ENCODE measurements around the gene IL20.

The IL20 gene

DNA sequence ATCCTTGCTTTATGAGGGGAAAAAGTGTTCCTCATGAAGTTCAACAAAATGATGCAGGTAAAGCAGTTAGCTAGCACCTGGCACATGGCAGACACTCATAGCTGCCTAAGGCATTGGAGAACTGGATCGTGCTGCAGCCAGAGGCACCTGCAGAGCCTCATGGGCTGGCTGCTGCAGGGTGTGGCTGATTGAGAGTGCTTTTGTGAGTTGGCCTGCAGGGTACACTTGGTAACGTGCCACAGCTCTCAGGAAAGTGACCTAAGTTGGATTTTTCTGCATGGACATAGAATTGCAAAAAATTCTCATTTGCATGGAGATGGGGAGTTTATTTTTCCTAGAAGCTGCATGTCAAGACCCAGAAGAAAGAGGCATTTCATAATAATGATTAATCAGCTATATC is 31.6 kb upstream of the IL20 start:
- no peak overlapping the region for H3K4me3 ChIP-seq (ENCODE audit: low read length)
- no peak for TF ChIP-seq CTCF (conservative IDR thresholded peaks at IDR 0.05; ENCODE audit: low read depth, low read length)
- DNase-seq (ENCODE audit: low read depth) = no peak

DNA sequence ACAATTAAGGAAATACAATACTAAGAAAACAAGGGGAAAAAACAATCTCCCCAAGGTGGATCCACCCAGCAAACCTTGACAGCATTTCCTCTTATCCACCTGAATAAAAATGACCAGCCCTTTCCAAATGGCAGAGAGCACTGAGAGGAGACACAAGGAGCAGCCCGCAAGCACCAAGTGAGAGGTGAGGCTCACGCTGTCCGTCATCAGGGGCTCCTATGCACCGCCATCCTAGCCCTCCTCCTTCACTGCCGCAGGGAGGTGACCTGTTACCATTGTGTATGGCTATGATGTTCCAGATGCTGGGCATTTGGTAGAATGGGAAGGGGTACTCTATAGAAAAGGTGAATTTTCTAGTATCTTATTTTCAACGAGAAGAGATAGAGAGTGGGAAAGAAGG is 31.2 kb upstream of the IL20 start:
- no peak for DNase-seq (ENCODE audit: low read depth)
- no peak for TF ChIP-seq CTCF (conservative IDR thresholded peaks at IDR 0.05; ENCODE audit: low read depth, low read length)
- no peak overlapping the region for H3K4me3 ChIP-seq (ENCODE audit: low read length)

GRCh38 chr1:206834711-206835110 is 30.7 kb upstream of the IL20 start:
- H3K4me3 ChIP-seq (ENCODE audit: low read length) = no peak overlapping the region
- no peak for TF ChIP-seq CTCF (conservative IDR thresholded peaks at IDR 0.05; ENCODE audit: low read depth, low read length)
- DNase-seq (ENCODE audit: low read depth) = no peak

DNA sequence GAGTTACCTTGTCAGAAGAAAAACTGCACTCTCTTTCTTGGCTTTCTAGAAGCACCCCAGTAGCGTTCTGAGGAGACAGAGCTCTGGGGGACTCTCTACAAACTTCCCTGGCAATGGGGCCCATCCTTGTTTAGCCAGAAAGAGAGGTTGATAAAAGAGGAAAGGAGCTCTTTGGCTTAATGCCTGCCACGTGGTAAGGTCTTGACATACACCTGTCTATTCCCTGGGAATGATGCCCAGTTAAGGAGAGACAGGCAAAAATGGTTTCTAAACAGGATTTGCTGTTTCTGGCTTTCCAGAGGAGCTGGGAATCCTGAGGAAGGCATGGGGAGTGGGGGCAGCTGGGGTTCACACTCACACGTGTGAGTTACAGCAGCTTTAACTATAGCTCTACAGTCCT is 30.2 kb upstream of the IL20 start:
- DNase-seq (ENCODE audit: low read depth) = no peak
- TF ChIP-seq CTCF (conservative IDR thresholded peaks at IDR 0.05; ENCODE audit: low read depth, low read length) = no peak
- no peak overlapping the region for H3K4me3 ChIP-seq (ENCODE audit: low read length)

GRCh38 chr1:206836111-206836510 is 29.3 kb upstream of the IL20 start:
- no peak overlapping the region for H3K4me3 ChIP-seq (ENCODE audit: low read length)
- no peak for TF ChIP-seq CTCF (conservative IDR thresholded peaks at IDR 0.05; ENCODE audit: low read depth, low read length)
- DNase-seq (ENCODE audit: low read depth) = no peak

GRCh38 chr1:206839006-206839560 is 26.3 kb upstream of the IL20 start:
- no peak overlapping the region for H3K4me3 ChIP-seq (ENCODE audit: low read length)
- DNase-seq (ENCODE audit: low read depth) = no peak
- TF ChIP-seq CTCF (conservative IDR thresholded peaks at IDR 0.05; ENCODE audit: low read depth, low read length) = no peak

GRCh38 chr1:206839857-206840256 is 25.6 kb upstream of the IL20 start:
- peak; percentile 7 for DNase-seq (ENCODE audit: low read depth)
- H3K4me3 ChIP-seq (ENCODE audit: low read length) = no peak overlapping the region
- no peak for TF ChIP-seq CTCF (conservative IDR thresholded peaks at IDR 0.05; ENCODE audit: low read depth, low read length)

Measured in retinal pigment epithelial cell (primary cell).